Right kidney (tissue), 1 donor: Measurements from ENCODE around the gene PAX5.
A peak's percentile ranks its signal among the peaks of the same experiment; 100 is the strongest.

Experiments used
- DNase-seq: peaks from one replicate; pipeline ENCODE4 v3.0.0-alpha.2; 2016

Gene PAX5

GRCh38 chr9:36854751-36855150 is 179.3 kb downstream of the PAX5 start:
- DNase-seq, result no peak

GRCh38 chr9:36854034-36854433 is 180.0 kb downstream of the PAX5 start:
- no peak for DNase-seq

- DNase-seq, result no peak
These were observed 180.8 kb downstream of the PAX5 start for GRCh38 chr9:36853233-36853632.

- no peak for DNase-seq
These were observed 184.1 kb downstream of the PAX5 start for GRCh38 chr9:36849943-36850342.

- DNase-seq, result no peak
These were observed 185.1 kb downstream of the PAX5 start for GRCh38 chr9:36848946-36849345.

- DNase-seq, result peak; percentile 71
These were observed 186.0 kb downstream of the PAX5 start for GRCh38 chr9:36847781-36848673.

GRCh38 chr9:36846621-36847020 is 187.4 kb downstream of the PAX5 start:
- no peak for DNase-seq

GRCh38 chr9:36845844-36846243 is 188.2 kb downstream of the PAX5 start:
- no peak for DNase-seq

- DNase-seq, result no peak
These were observed 189.1 kb downstream of the PAX5 start for GRCh38 chr9:36844961-36845360.

- DNase-seq, result no peak
These were observed 190.1 kb downstream of the PAX5 start for GRCh38 chr9:36843964-36844363.

- DNase-seq, result no peak
These were observed 191.2 kb downstream of the PAX5 start for GRCh38 chr9:36842560-36843530.

- DNase-seq, result no peak
These were observed 193.1 kb downstream of the PAX5 start for GRCh38 chr9:36840898-36841536.

GRCh38 chr9:36839131-36839885 is 194.8 kb downstream of the PAX5 start:
- DNase-seq, result no peak

- no peak for DNase-seq
These were observed 196.3 kb downstream of the PAX5 start for GRCh38 chr9:36837431-36838405.

- DNase-seq, result no peak
These were observed 197.6 kb downstream of the PAX5 start for GRCh38 chr9:36836486-36836885.

GRCh38 chr9:36835271-36835996 is 198.6 kb downstream of the PAX5 start:
- no peak for DNase-seq

GRCh38 chr9:36834736-36835135 is 199.3 kb downstream of the PAX5 start:
- DNase-seq, result no peak

- DNase-seq, result no peak
These were observed 200.1 kb downstream of the PAX5 start for GRCh38 chr9:36833954-36834353.

GRCh38 chr9:36832164-36832795 is 201.8 kb downstream of the PAX5 start:
- no peak for DNase-seq
